CD4-positive, alpha-beta T cell treated with Interleukin-6 for 4 hours (primary cell): ENCODE measurements around the gene CAMTA2.
"Not testable (repeated sequence)": the region's sequence is repeated elsewhere in the genome, so short reads cannot be mapped to it uniquely, and the experiment has no call there.

Experiments
- DNase-seq: peaks from one replicate; pipeline ENCODE4 v3.0.0-alpha.2; 2020; ENCODE audit warnings: mixed read lengths

The CAMTA2 gene

GRCh38 chr17:4986951-4987766 lies at the start of gene CAMTA2:
CAMTA2 (minus strand) TSS chr17:4987675; CDS start chr17:4986222, 1,453 bp downstream.
- DNase-seq = peak; percentile 92

- no peak for DNase-seq
Measured at GRCh38 chr17:5035315-5035714, 47.8 kb upstream of the CAMTA2 start, which contains the start of gene SLC52A1. SLC52A1 (minus strand) TSS chr17:5035426; CDS start chr17:5034606, 820 bp downstream.

- no peak for DNase-seq
Measured at GRCh38 chr17:5034651-5035050, 47.2 kb upstream of the CAMTA2 start.

- DNase-seq = no peak
Measured at GRCh38 chr17:5034063-5034462, 46.6 kb upstream of the CAMTA2 start.

- DNase-seq = no peak
Measured at GRCh38 chr17:5033352-5034015, 46.0 kb upstream of the CAMTA2 start.

- DNase-seq = no peak
Measured at GRCh38 chr17:5032865-5033264, 45.4 kb upstream of the CAMTA2 start.

GRCh38 chr17:5031365-5032082 lies 44.0 kb upstream of the CAMTA2 start:
- DNase-seq = peak; percentile 87

- not testable (repeated sequence) for DNase-seq
Measured at GRCh38 chr17:5030168-5030567, 42.7 kb upstream of the CAMTA2 start.

GRCh38 chr17:5027916-5028315 lies 40.4 kb upstream of the CAMTA2 start:
- no peak for DNase-seq

GRCh38 chr17:5027299-5027698 lies 39.8 kb upstream of the CAMTA2 start:
- no peak for DNase-seq

GRCh38 chr17:5024604-5025003 lies 37.1 kb upstream of the CAMTA2 start:
- no peak for DNase-seq

GRCh38 chr17:5023588-5024147 lies 36.2 kb upstream of the CAMTA2 start:
- DNase-seq = no peak

- DNase-seq = no peak
Measured at GRCh38 chr17:5022171-5022711, 34.8 kb upstream of the CAMTA2 start.

- no peak for DNase-seq
Measured at GRCh38 chr17:5020502-5021023, 33.1 kb upstream of the CAMTA2 start.

GRCh38 chr17:5019475-5019956 lies 32.0 kb upstream of the CAMTA2 start:
- DNase-seq = peak; percentile 58

- no peak for DNase-seq
Measured at GRCh38 chr17:5014357-5014756, 26.9 kb upstream of the CAMTA2 start.

- no peak for DNase-seq
Measured at GRCh38 chr17:5011928-5012327, 24.5 kb upstream of the CAMTA2 start.

- DNase-seq = no peak
Measured at GRCh38 chr17:5003214-5003867, 15.9 kb upstream of the CAMTA2 start.

GRCh38 chr17:5002121-5002788 lies 14.8 kb upstream of the CAMTA2 start:
- no peak for DNase-seq

- DNase-seq = no peak
Measured at GRCh38 chr17:5000237-5000639, 12.8 kb upstream of the CAMTA2 start.

- no peak for DNase-seq
Measured at GRCh38 chr17:4999430-5000093, 12.1 kb upstream of the CAMTA2 start.
